ENCODE measurements around the gene SLC6A19. TPM values are rescaled to one million over a fixed set of nuclear protein-coding genes. Genes with fewer than 3 reads are reported as not detected.

Gene SLC6A19
- total and polyA plus RNA-seq, 10 of the 15 experiments (the other 5 are each of a cell fraction or from before 2014, with no cell fraction given), result 0.01 to 0.03 TPM; not detected in 8

DNA sequence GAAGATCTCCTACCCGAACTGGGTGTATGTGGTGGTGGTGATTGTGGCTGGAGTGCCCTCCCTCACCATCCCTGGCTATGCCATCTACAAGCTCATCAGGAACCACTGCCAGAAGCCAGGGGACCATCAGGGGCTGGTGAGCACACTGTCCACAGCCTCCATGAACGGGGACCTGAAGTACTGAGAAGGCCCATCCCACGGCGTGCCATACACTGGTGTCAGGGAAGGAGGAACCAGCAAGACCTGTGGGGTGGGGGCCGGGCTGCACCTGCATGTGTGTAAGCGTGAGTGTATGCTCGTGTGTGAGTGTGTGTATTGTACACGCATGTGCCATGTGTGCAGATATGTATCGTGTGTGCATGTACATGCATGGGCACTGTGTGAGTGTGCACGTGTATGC lies 20.3 kb downstream of the SLC6A19 start:
- Histone ChIP-seq H3K9ac (ENCODE audit: control insufficient read depth, insufficient read depth, low read length) (no peak overlapping the region), H3K4me3 (no peak overlapping the region), H2AFZ (ENCODE audit: control insufficient read depth, low read depth, low read length) (no peak overlapping the region), H3K27ac (ENCODE audit: control insufficient read depth, insufficient read depth) (no peak overlapping the region), H4K20me1 (ENCODE audit: control insufficient read depth, insufficient read depth) (no peaks in the 10 kb centered on the region), H3K4me2 (ENCODE audit: control insufficient read depth, insufficient read depth) (no peak overlapping the region), H3K4me1 (ENCODE audit: control insufficient read depth, insufficient read depth, low read length) (no peaks in the 10 kb centered on the region), H3K9me3 (replicated peaks; ENCODE audit: control insufficient read depth, insufficient read depth, low read length) (no peaks in the 10 kb centered on the region; the same call in 2 of the 3 replicates), H3K36me3 (ENCODE audit: control insufficient read depth in 2 of 2, insufficient read depth in 2 of 2, low read length in 1 of 2) (no peaks in the 10 kb centered on the region), H3K79me2 (ENCODE audit: control insufficient read depth, insufficient read depth, low read length) (no peaks in the 10 kb centered on the region), H3K27me3 (replicated peaks in 1 of 2; ENCODE audit: control insufficient read depth in 2 of 2, insufficient read depth in 2 of 2, low read length in 1 of 2) (no peaks in the 10 kb centered on the region; a peak in 1 of 4 replicates)
- intact Hi-C loops (cut with micrococcal nuclease; ENCODE audit: unreplicated experiment), result no loop called here
- ChIA-PET POLR2A (no interaction called here), RAD21 (ENCODE audit: unreplicated experiment) (no interaction called here), SMC1A (ENCODE audit: uncharacterized antibody, unreplicated experiment) (no interaction called here), CTCF (interaction anchor here (0.8 kb wide), 1 partner anchor 13 kb away, joined by 3 read pairs; no protein-coding TSS in a partner anchor)
- TF ChIP-seq RBBP5 (conservative IDR thresholded peaks at IDR 0.05) (no peak), RAD51 (IDR thresholded peaks at IDR 0.05) (no peak), TBL1XR1 (IDR thresholded peaks at IDR 0.05; ENCODE audit: low read depth, low read length) (no peak), ZNF274 (IDR thresholded peaks at IDR 0.05; ENCODE audit: insufficient read depth, insufficient read length) (no peak), ETV6 (conservative IDR thresholded peaks at IDR 0.05 in 1 of 2, IDR thresholded peaks at IDR 0.05 in 1 of 2; ENCODE audit: borderline replicate concordance in 1 of 2, low read depth in 1 of 2) (no peak), KLF5 (IDR thresholded peaks at IDR 0.05; ENCODE audit: partially characterized antibody) (no peak), MEF2A (IDR thresholded peaks at IDR 0.05; ENCODE audit: insufficient read depth, low read depth, low read length) (no peak), IKZF1 (conservative IDR thresholded peaks at IDR 0.05) (no peak), HCFC1 (IDR thresholded peaks at IDR 0.05; ENCODE audit: low read length) (no peak), MTA3 (IDR thresholded peaks at IDR 0.05; ENCODE audit: borderline replicate concordance, low read length) (no peak)
- TF ChIP-seq, protein P1, sequence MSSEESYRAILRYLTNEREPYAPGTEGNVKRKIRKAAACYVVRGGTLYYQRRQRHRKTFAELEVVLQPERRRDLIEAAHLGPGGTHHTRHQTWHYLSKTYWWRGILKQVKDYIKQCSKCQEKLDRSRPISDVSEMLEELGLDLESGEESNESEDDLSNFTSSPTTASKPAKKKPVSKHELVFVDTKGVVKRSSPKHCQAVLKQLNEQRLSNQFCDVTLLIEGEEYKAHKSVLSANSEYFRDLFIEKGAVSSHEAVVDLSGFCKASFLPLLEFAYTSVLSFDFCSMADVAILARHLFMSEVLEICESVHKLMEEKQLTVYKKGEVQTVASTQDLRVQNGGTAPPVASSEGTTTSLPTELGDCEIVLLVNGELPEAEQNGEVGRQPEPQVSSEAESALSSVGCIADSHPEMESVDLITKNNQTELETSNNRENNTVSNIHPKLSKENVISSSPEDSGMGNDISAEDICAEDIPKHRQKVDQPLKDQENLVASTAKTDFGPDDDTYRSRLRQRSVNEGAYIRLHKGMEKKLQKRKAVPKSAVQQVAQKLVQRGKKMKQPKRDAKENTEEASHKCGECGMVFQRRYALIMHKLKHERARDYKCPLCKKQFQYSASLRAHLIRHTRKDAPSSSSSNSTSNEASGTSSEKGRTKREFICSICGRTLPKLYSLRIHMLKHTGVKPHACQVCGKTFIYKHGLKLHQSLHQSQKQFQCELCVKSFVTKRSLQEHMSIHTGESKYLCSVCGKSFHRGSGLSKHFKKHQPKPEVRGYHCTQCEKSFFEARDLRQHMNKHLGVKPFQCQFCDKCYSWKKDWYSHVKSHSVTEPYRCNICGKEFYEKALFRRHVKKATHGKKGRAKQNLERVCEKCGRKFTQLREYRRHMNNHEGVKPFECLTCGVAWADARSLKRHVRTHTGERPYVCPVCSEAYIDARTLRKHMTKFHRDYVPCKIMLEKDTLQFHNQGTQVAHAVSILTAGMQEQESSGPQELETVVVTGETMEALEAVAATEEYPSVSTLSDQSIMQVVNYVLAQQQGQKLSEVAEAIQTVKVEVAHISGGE (CRISPR knock-in tag; IDR thresholded peaks at IDR 0.05), result no peak
- DNase-seq (ENCODE audit: low read depth, low spot score), result no peak
- no TSS peak for BruUV-seq (replicated peaks)
- 48% methylated on average over 10 of the region's 10 CpGs for WGBS (ENCODE audit: insufficient coverage, insufficient replicate concordance, low lambda C conversion rate, missing lambda C conversion rate)
- in situ Hi-C loops (cut with MboI), result no loop called here
- ATAC-seq, result no peak
- FAIRE-seq, result no peak

Measured in GM12878 (cell line).